Thymus (tissue), 11 donors: ENCODE results near the gene CCDC136. TPM values are rescaled to one million over a fixed set of nuclear protein-coding genes. Genes with fewer than 3 reads are reported as not detected.

Experiments used
- DNase-seq, 9 donors: peaks; one replicate each; pipeline ENCODE4 v3.0.0-alpha.2; 2013; ENCODE audit warnings: low spot score in 9 of 9, low read depth in 6 of 9, missing footprints in 1 of 9
- H3K27ac ChIP-seq, 2 donors: one replicate each; pipeline ENCODE4 v1.5.1; 2013; ENCODE audit warnings: control low read depth in 1 of 2, low read depth in 1 of 2, low read length in 1 of 2, mild to moderate bottlenecking in 1 of 2, moderate library complexity in 1 of 2
- H3K27me3 ChIP-seq, 2 donors: one replicate each; pipeline ENCODE4 v1.5.1; 2013; ENCODE audit warnings: low read length in 1 of 2; ENCODE audit not compliant: control insufficient read depth in 2 of 2, insufficient read depth in 1 of 2
- H3K36me3 ChIP-seq, 2 donors: one replicate each; pipeline ENCODE4 v1.5.1; 2013; ENCODE audit warnings: low read length in 1 of 2, mild to moderate bottlenecking in 1 of 2, moderate library complexity in 1 of 2; ENCODE audit not compliant: control insufficient read depth in 2 of 2, insufficient read depth in 2 of 2
- H3K4me1 ChIP-seq, 2 donors: one replicate each; pipeline ENCODE4 v1.5.1; 2013; ENCODE audit warnings: low read length in 2 of 2; ENCODE audit not compliant: control insufficient read depth in 2 of 2, insufficient read depth in 2 of 2
- H3K4me3 ChIP-seq, 2 donors: one replicate each; pipeline ENCODE4 v1.5.1; 2013; ENCODE audit warnings: low read length in 2 of 2, control low read depth in 1 of 2, mild to moderate bottlenecking in 1 of 2
- H3K9me3 ChIP-seq, 2 donors: one replicate each; pipeline ENCODE4 v1.5.1; 2013; ENCODE audit warnings: low read length in 1 of 2, mild to moderate bottlenecking in 1 of 2; ENCODE audit not compliant: control insufficient read depth in 2 of 2, insufficient read depth in 1 of 2
- WGBS: extraction: QIAGEN DNeasy Blood & Tissue Kit; methylation state at CpG from one replicate; pipeline ENCODE4 v1.1.7; 2013; 5-methylcytosine and 5-hydroxymethylcytosine counted together
- polyA plus RNA-seq: library from polyadenylated mRNA; stranded (reverse); fragments of 200-250 nt; gene quantifications from one replicate; pipeline ENCODE4 v1.2.3, GENCODE V29; 2013
- total RNA-seq: library from RNA; stranded (reverse); fragments of 120-200 nt; gene quantifications from one replicate; pipeline ENCODE4 v1.2.4, GENCODE V29; 2013
- donor health status: healthy.

CCDC136 gene
- total and polyA plus RNA-seq, 2 donors = 4.5 to 13.7 TPM

DNA sequence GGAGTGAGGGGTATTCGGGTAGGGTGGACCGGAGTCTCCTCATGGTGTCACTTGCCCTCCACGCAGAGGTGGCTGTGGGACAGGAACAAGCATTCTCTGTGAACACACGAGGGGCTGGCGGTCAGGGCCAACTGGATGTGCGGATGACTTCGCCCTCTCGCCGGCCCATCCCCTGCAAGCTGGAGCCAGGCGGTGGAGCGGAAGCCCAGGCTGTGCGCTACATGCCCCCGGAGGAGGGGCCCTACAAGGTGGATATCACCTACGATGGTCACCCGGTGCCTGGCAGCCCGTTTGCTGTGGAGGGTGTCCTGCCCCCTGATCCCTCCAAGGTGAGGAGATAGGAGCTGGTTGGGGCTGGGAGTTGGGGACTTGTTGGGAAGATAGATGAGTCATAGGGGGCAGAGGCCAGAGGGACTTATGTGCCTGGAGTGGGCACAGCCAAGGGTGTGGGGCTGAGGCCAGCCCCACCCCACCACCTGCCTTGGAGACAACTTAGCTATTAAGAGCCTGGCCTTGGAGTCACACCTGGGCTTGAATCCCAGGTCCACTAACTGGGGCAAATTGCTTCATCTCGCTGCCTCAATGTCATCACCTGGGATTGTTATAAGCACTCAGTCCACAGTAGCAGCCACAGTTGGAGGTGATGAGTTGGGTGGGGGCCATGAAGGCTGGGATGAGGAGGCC is 52.3 kb downstream of the CCDC136 start:
- H3K27ac ChIP-seq = no peak overlapping the region

DNA sequence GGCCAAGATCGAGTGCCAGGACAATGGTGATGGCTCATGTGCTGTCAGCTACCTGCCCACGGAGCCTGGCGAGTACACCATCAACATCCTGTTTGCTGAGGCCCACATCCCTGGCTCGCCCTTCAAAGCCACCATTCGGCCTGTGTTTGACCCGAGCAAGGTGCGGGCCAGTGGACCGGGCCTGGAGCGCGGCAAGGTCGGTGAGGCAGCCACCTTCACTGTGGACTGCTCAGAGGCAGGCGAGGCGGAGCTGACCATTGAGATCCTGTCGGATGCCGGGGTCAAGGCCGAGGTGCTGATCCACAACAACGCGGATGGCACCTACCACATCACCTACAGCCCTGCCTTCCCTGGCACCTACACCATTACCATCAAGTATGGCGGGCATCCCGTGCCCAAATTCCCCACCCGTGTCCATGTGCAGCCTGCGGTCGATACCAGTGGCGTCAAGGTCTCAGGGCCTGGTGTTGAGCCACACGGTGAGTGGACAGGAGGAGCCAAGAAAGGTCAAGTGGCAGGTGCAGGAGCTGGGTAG is 53.1 kb downstream of the CCDC136 start:
- 97% methylated on average over 25 of the region's 25 CpGs for WGBS
- no peak for DNase-seq
- Histone ChIP-seq H3K27ac (no peak overlapping the region), H3K36me3 (no peaks in the 10 kb centered on the region), H3K27me3 (no peaks in the 10 kb centered on the region), H3K4me3 (no peak overlapping the region), H3K9me3 (peaks cover 0 to 3% of the 10 kb centered on the region in 2 donors), H3K4me1 (no peaks in the 10 kb centered on the region)

More for the DNA sequence above, 52.3 kb downstream of the CCDC136 start:
- no peaks in the 10 kb centered on the region for H3K36me3 ChIP-seq
- no peaks in the 10 kb centered on the region for H3K4me1 ChIP-seq
- 97% methylated on average over 17 of the region's 17 CpGs for WGBS
- DNase-seq = no peak
- peaks cover 0 to 3% of the 10 kb centered on the region in 2 donors for H3K9me3 ChIP-seq
- no peaks in the 10 kb centered on the region for H3K27me3 ChIP-seq
- H3K4me3 ChIP-seq = no peak overlapping the region

DNA sequence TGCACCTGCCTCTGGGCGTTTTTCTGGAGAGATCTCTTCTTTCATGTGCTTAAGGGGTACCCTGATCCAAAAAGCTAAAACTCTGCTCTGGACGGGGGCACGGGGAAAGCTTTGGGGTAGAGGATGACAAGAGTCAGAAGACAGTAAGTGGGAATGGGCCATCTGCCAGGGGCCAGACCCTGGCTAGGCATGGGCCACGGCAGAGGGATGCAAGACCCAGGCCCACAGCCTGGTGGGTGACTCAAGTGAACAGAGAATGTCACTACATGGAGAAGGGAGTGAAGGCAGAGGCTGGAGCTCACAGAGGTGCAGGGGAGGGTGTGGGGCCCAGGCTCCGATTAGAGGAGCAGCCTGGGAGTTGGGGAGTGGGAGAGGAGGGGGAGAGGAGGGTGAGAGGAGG is 53.7 kb downstream of the CCDC136 start:
- peaks cover 0 to 3% of the 10 kb centered on the region in 2 donors for H3K9me3 ChIP-seq
- no peaks in the 10 kb centered on the region for H3K4me1 ChIP-seq
- DNase-seq = no peak
- no peaks in the 10 kb centered on the region for H3K36me3 ChIP-seq
- H3K4me3 ChIP-seq = no peak overlapping the region
- no peaks in the 10 kb centered on the region for H3K27me3 ChIP-seq
- H3K27ac ChIP-seq = no peak overlapping the region
- WGBS = 92% methylated on average over 5 of the region's 5 CpGs

DNA sequence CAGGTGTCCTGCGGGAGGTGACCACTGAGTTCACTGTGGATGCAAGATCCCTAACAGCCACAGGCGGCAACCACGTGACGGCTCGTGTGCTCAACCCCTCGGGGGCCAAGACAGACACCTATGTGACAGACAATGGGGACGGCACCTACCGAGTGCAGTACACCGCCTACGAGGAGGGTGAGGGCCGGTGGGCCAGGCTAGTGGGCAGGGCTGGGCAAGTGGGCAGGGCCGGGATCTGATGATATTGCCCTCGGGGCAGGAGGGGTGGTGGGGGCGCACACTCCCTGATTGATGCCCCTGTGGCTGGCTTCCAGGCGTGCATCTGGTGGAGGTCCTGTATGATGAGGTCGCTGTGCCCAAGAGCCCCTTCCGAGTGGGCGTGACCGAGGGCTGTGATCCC is 54.2 kb downstream of the CCDC136 start:
- H3K27ac ChIP-seq = no peak overlapping the region
- 97% methylated on average over 19 of the region's 19 CpGs for WGBS
- no peak overlapping the region for H3K4me3 ChIP-seq
- no peaks in the 10 kb centered on the region for H3K36me3 ChIP-seq
- no peak for DNase-seq
- H3K27me3 ChIP-seq = no peaks in the 10 kb centered on the region
- H3K9me3 ChIP-seq = peaks cover 0 to 3% of the 10 kb centered on the region in 2 donors
- H3K4me1 ChIP-seq = no peaks in the 10 kb centered on the region

DNA sequence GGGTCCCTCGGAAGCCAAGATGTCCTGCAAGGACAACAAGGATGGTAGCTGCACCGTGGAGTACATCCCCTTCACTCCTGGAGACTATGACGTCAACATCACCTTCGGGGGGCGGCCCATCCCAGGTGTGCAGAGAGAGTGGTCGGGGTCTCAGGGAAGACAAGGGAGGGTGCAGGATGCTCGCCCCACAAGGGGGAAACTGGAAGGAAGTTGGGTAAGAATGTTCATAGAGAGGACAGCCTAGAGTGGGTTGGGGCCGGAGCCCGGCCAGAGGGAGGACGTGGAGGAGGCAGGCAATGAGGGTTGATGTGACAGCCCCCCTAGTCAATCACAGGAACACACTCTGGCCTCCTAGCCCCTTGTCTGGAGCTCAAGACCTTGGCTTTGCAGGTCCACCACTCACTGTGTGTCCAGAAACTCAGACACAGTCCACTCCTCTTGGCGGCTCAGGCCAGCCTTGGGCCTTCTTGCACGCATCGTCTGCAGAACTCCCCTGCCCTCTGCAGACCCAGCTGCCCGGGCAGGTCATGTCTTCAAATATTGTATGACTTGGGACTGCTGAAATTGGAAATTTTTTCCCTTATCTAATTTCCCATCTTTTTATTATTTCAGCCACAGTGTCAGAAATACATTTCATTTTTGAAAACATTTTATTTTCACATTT is 55.1 kb downstream of the CCDC136 start:
- Histone ChIP-seq H3K27me3 (no peaks in the 10 kb centered on the region), H3K4me1 (no peaks in the 10 kb centered on the region), H3K4me3 (no peak overlapping the region), H3K36me3 (no peaks in the 10 kb centered on the region), H3K27ac (no peak overlapping the region), H3K9me3 (peaks cover 0 to 3% of the 10 kb centered on the region in 2 donors)
- WGBS = 98% methylated on average over 14 of the region's 14 CpGs
- no peak for DNase-seq

DNA sequence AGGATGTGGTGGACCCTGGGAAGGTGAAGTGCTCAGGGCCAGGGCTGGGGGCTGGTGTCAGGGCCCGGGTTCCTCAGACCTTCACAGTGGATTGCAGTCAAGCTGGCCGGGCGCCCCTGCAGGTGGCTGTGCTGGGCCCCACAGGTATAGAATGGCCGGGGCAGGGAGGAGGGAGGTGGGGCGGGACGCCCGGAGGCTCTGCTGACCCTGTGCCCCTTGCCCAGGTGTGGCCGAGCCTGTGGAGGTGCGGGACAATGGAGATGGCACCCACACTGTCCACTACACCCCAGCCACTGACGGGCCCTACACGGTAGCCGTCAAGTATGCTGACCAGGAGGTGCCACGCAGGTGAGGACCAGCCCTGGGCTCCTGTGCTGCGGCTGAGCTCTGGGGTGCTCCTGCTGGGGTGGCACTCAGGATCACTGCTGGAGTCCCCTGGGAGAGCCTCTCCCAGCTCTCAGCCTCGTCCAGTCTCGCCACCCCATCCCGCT is 56.0 kb downstream of the CCDC136 start:
- Histone ChIP-seq H3K27me3 (peaks cover 0 to 2% of the 10 kb centered on the region in 2 donors), H3K4me3 (no peak overlapping the region), H3K36me3 (no peaks in the 10 kb centered on the region), H3K9me3 (peaks cover 0 to 3% of the 10 kb centered on the region in 2 donors), H3K4me1 (no peaks in the 10 kb centered on the region), H3K27ac (no peak overlapping the region)
- no peak for DNase-seq
- WGBS = 97% methylated on average over 17 of the region's 17 CpGs

DNA sequence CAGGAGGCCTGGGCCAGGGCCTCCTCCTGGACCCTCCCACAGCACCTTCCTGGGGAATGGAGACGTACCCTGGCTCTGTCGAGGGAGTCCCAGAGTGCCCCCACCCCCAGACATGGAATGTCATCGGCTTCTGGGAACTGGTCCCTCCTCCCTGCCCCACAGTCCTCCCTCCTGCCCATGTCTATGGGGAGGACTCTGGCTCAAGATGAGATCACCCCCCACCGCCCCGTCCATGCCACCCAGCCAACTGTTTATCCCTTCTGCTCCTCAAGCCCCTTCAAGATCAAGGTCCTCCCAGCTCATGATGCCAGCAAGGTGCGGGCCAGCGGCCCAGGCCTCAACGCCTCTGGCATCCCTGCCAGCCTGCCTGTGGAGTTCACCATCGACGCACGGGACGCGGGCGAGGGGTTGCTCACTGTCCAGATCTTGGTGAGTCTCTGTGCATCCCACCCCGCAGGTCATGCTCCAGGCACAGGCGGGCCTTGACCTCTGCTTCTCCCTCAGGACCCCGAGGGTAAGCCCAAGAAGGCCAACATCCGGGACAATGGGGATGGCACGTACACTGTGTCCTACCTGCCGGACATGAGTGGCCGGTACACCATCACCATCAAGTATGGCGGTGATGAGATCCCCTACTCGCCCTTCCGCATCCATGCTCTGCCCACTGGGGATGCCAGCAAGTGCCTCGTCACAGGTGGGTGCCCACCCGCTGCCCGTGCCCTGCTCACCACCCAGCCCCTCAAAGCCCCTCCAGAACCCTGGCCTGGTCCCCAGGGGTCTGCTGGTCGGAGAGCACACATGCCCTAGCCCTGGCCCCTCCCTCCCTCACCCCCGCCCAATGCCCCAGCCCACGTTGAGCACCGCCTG is 56.8 kb downstream of the CCDC136 start:
- no peak for DNase-seq
- WGBS = 97% methylated on average over 31 of the region's 31 CpGs
- H3K36me3 ChIP-seq = no peaks in the 10 kb centered on the region
- H3K9me3 ChIP-seq = peaks cover 0 to 3% of the 10 kb centered on the region in 2 donors
- no peak overlapping the region for H3K4me3 ChIP-seq
- no peak overlapping the region for H3K27ac ChIP-seq
- peaks cover 0 to 2% of the 10 kb centered on the region in 2 donors for H3K27me3 ChIP-seq
- no peaks in the 10 kb centered on the region for H3K4me1 ChIP-seq

DNA sequence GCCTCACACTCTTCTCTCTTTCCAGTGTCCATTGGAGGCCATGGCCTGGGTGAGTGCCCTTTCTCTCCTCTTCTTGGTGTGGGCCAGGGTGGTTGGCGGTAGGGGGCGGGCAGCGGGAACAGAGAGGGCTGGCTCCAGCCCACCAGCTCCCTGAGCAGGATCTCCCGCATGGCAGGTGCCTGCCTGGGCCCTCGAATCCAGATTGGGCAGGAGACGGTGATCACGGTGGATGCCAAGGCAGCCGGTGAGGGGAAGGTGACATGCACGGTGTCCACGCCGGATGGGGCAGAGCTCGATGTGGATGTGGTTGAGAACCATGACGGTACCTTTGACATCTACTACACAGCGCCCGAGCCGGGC is 57.4 kb downstream of the CCDC136 start:
- H3K9me3 ChIP-seq = peaks cover 0 to 3% of the 10 kb centered on the region in 2 donors
- no peaks in the 10 kb centered on the region for H3K36me3 ChIP-seq
- H3K4me1 ChIP-seq = no peaks in the 10 kb centered on the region
- H3K27me3 ChIP-seq = peaks cover 0 to 2% of the 10 kb centered on the region in 2 donors
- H3K4me3 ChIP-seq = no peak overlapping the region
- DNase-seq = no peak
- 97% methylated on average over 16 of the region's 16 CpGs for WGBS
- H3K27ac ChIP-seq = no peak overlapping the region
